Endothelial cell of umbilical vein (primary cell): ENCODE measurements around the gene SFSWAP.

Experiments used
- EZH2 ChIP-seq: IDR thresholded peaks from 2 replicates; pipeline ENCODE4 v1.6.1; 2012; ENCODE audit warnings: borderline replicate concordance, low read depth, mild to moderate bottlenecking, moderate library complexity, low read length, inconsistent platforms; ENCODE audit not compliant: severe bottlenecking
- FOS ChIP-seq: IDR thresholded peaks from 2 replicates; pipeline ENCODE4 v1.6.1; 2011; ENCODE audit warnings: mild to moderate bottlenecking, low read length, moderate library complexity, borderline replicate concordance; ENCODE audit not compliant: insufficient read depth
- GATA2 ChIP-seq: IDR thresholded peaks from 2 replicates; pipeline ENCODE4 v1.7.0; 2011; ENCODE audit warnings: low read depth, mild to moderate bottlenecking, moderate library complexity, mixed read lengths, low read length; ENCODE audit not compliant: insufficient read length, insufficient read depth
- JUN ChIP-seq: IDR thresholded peaks from 2 replicates; pipeline ENCODE4 v1.6.1; 2011; ENCODE audit warnings: borderline replicate concordance, low read depth; ENCODE audit not compliant: insufficient read length, insufficient read depth
- MYC ChIP-seq: IDR thresholded peaks from one replicate; pipeline ENCODE4 v1.6.1; 2011; ENCODE audit warnings: mild to moderate bottlenecking, low read depth, low read length
- POLR2A ChIP-seq: IDR thresholded peaks from 2 replicates; pipeline ENCODE4 v1.6.1; 2012; ENCODE audit warnings: low read depth, mild to moderate bottlenecking, control low read depth, low read length
- POLR2AphosphoS5 ChIP-seq: IDR thresholded peaks from 2 replicates; pipeline ENCODE4 v1.6.1; 2012; ENCODE audit warnings: low read depth, mild to moderate bottlenecking, control low read depth, low read length, moderate library complexity; ENCODE audit not compliant: insufficient read depth
- TF ChIP-seq, protein P1 (sequence below), 2 donors: IDR thresholded peaks; 1 replicate in 1 of 2; 2 replicates in 1 of 2; pipeline ENCODE4 v1.5.1; 2011; ENCODE audit warnings: low read length in 2 of 2, mild to moderate bottlenecking in 2 of 2, moderate library complexity in 2 of 2, control low read depth in 1 of 2, inconsistent platforms in 1 of 2, low read depth in 1 of 2; ENCODE audit not compliant: insufficient read depth in 1 of 2; ENCODE audit errors: extremely low read depth in 1 of 2
- TF ChIP-seq, protein P2 (sequence below): IDR thresholded peaks from 2 replicates; pipeline ENCODE4 v1.6.1; 2011; ENCODE audit not compliant: insufficient read depth, insufficient read length

DNA sequence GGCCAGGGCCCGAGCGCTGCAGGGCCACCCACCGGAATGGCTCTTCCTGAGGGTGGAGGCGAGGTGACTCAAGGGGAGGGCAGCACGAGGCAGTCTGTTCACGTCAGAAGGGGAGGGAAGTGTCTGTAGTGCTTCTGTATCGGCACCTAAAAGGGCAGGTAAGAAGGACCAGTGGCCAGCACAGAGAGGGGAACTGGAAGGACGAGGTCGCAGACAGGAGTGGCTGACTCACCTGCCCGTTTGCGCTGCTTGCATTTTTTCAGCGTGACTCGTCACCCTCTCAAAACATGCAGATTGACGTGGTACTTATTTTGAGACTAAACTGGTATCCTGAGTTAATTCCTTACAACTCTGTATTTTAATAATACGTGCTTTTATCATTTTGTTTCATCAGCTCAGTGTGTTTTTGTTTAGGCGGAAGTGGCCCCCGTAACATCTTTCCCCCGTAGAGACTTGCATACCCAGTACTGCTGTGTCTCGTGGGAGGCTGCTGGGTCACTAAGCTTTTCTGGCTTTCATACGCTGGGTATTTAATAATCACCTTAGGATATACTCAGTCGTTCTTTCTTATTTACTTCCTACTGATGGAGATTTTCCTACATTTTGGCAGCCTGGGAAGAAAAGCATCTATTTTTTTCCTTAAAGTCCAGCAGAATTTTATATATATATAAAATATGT is 26.4 kb downstream of the SFSWAP start:
- TF ChIP-seq FOS = peak; percentile 24
- TF ChIP-seq, protein P1, sequence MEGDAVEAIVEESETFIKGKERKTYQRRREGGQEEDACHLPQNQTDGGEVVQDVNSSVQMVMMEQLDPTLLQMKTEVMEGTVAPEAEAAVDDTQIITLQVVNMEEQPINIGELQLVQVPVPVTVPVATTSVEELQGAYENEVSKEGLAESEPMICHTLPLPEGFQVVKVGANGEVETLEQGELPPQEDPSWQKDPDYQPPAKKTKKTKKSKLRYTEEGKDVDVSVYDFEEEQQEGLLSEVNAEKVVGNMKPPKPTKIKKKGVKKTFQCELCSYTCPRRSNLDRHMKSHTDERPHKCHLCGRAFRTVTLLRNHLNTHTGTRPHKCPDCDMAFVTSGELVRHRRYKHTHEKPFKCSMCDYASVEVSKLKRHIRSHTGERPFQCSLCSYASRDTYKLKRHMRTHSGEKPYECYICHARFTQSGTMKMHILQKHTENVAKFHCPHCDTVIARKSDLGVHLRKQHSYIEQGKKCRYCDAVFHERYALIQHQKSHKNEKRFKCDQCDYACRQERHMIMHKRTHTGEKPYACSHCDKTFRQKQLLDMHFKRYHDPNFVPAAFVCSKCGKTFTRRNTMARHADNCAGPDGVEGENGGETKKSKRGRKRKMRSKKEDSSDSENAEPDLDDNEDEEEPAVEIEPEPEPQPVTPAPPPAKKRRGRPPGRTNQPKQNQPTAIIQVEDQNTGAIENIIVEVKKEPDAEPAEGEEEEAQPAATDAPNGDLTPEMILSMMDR (IDR thresholded peaks at IDR 0.05; ENCODE audit: extremely low read depth in 1 of 2, insufficient read depth in 1 of 2, low read depth in 1 of 2, low read length in 2 of 2) = no peak
- TF ChIP-seq POLR2A = no peak
- TF ChIP-seq, protein P2, sequence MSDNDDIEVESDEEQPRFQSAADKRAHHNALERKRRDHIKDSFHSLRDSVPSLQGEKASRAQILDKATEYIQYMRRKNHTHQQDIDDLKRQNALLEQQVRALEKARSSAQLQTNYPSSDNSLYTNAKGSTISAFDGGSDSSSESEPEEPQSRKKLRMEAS = no peak
- TF ChIP-seq EZH2 = no peak
- TF ChIP-seq POLR2AphosphoS5 = no peak
- peak; percentile 4 for TF ChIP-seq JUN
- no peak for TF ChIP-seq MYC
- TF ChIP-seq GATA2 = no peak
